HG02943 (cell line): ENCODE results near the gene HPN.

ENCODE experiments used
- ATAC-seq: cut with Tn5 transposase; IDR thresholded peaks from one replicate; pipeline ENCODE4 v1.9.1; 2021; ENCODE audit warnings: mild to moderate bottlenecking, low read depth, moderate library complexity; ENCODE audit not compliant: unreplicated experiment

Gene HPN

GRCh38 chr19:35077411-35078223, 36.1 kb downstream of the HPN start:
- ATAC-seq: no peak

DNA sequence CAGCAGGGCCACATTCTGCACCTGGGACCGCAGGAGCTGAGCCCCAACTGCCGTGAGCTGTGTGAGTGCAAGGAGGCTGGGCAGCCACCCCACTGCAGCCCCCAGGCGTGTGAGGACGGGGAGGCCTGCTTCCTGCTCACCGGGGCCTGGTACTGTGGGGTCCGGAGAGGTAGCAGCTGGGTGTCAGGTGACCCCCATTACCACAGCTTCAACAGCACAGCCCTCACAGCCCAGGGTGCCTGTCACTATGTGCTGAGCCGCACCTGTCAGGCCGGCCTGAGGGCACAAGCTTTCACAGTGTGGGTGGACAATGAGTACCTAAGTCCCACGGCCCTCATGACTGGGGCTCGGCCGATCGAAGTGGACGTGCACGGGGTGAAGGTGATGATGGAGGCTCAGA, 38.3 kb downstream of the HPN start:
- no peak for ATAC-seq

- ATAC-seq: no peak
These were observed 39.2 kb downstream of the HPN start for GRCh38 chr19:35080613-35081170.

DNA sequence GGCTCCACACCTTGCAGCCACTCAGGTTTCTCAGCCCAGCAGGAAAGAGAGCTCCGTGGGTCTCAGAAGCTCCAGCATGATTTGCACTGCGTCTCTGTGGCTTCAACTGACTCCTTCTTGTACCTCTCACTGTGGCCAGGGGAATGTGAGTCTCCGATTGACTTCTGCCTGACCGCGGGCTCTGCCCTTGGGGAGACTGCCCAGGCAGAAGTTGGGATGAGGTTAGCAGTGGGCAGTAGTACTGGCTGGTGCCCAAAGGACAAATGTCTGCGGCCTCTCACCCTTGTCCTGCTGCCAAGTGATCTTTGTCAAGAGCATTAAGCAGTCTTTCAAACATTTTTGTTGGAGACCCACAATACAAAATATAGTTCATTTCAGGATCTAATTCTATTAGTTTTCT, 39.7 kb downstream of the HPN start:
- ATAC-seq: no peak

- ATAC-seq: no peak
These were observed 42.4 kb downstream of the HPN start for GRCh38 chr19:35083691-35084508.

DNA sequence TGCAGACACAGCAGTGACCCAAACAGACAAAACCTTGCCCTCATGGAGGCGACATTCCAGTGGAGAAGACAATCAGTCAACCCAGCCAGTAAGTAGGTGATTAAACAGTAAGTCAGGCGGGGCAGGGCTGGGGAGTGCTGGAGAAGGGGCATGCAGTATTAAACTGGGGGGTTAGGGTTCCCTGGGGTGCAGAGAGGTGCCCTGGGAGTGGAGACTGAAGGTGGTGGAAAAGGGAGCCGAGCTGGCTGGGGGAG, 42.9 kb downstream of the HPN start:
- no peak for ATAC-seq

DNA sequence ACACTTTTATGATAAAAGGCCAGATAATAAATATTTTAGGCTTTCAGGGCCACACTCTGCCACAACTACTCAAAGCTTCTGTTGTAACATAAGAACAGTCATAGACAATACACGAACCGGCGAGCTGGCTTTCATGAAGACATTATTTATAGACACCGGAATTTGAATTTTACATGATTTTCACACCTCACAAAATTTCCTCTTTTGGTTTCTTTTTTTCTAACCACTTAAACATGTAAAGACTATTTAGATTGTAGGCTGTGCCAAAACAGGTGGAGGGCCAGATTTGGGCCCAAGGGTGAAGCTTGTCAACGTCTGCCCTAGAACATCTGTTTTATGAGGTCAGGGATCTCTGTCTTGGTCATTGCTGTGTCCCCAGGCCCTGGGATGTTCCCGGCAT, 44.4 kb downstream of the HPN start:
- ATAC-seq: no peak

- no peak for ATAC-seq
These were observed 44.9 kb downstream of the HPN start for GRCh38 chr19:35086455-35086854.

DNA sequence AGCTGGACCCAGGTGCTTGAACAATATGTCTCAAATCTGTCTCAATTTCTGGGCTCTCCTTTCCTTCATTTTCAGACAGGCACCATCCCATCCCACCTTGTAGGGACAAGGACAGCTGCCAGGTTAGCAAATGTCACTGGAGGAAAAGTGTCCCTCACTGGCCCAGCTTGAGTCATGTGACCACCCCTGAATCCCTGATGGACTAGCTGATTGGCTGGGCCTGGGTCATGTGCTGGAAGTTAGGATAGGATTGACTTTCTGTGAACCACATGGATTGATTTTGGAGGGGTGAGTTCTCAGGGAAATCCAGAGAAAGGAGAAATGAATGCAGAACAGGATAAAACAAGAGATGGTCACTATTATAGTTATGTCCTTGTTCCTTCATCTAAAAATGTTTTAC, 45.9 kb downstream of the HPN start:
- no peak for ATAC-seq

DNA sequence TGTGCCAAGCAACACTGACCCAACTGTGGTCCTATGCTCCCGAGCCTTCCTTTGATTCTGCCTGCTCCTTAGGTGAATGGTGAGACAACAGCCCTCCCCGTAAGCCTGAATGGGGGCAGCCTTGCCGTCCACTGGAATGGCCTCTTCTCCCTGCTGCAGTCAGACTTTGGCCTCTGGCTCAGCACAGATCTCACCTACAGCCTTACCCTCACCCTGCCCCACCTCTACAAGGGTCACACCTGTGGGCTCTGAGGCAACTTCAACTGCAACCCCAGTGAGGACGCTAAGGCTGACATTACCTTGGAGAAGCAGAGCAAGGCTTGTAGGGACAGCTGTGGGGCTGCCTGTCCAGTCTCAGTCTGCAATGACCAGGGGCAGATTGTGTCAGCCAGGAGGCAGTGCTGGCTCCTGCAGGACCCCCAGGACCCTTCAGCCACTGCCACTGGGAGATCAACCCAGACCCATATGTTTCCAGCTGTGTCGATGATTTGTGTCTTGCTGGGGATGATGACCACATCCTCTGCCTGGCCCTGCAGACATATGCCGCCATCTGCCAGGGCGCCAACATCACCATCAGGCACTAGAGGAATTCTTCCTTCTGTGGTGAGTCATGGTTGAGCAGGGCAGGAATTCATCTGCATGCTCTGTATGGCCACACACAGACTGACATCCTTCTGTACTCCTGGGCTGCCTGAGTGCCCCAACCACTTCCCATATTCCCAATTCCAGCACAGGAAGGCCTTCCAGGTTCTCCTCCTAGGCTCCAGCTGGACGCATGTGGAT, 46.8 kb downstream of the HPN start:
- ATAC-seq: no peak

GRCh38 chr19:35089554-35089953, 48.0 kb downstream of the HPN start:
- no peak for ATAC-seq

- ATAC-seq: no peak
These were observed 48.6 kb downstream of the HPN start for GRCh38 chr19:35090160-35090505.

DNA sequence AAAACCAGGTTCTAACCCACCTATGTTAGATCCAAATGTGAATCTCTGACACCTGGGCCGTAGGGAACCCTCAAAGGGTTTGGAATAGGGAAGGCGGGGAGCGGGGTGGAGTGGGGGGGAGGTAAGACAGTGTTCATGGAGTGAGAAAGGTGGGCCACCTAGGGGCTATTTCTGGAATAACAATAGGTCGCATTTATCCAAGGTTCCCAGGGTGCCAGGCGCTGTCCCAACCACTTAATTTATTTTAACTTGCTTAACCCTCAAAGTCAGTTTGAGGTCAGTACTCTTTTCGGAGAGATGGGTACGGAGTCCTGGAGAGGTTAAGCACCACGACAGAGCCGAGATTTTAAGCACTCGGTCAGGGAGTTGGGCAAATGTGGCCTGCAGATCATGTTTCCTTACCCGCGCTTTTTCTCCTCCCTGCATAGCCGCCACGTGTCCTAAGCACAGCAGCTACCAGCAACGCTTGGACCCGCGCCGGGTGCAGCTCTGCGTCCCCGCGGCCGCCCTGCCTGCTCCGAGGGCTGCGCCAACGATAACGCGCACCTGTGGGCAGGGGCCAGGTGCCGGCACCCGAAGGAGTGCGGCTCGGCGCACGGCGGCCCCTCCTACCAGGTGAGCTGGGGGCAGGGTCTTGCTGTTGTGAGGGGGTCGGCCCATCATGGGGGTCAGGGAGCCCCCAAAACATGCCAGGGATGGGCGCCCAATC, 49.1 kb downstream of the HPN start:
- ATAC-seq: no peak

GRCh38 chr19:35093430-35093829, 51.9 kb downstream of the HPN start:
- no peak for ATAC-seq

DNA sequence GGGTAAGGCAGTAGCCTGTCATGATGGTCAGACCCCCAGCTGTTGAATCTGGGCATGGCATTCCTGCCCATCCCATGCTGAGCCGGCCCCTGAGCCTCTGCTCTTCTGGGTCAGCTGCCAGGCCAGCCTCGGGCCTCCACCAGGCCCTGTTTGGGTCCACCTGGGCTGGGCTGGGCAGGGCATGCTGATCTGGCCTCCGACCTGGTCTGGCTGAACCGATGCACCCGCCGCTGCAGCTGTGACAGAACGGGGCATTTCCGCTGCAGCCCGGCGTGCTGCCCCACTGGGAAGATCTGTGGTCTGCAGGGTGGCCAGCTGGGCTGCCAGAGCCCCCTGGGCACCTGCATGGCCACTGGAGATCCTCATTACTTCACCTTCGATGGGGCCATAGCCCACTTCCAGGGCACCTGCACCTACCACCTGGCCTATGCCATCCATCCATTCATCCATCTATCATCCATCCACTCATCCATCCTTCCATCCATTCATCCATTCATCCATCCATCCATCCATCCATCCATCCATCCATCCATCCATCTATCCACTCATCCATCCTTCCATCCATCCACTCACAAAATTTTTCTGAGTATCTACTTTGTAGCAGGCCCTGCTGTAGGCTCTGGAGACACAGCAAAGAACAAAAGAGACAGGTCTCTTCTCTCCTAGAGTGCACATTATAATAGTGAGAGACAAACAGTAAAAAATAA, 52.6 kb downstream of the HPN start:
- ATAC-seq: no peak

DNA sequence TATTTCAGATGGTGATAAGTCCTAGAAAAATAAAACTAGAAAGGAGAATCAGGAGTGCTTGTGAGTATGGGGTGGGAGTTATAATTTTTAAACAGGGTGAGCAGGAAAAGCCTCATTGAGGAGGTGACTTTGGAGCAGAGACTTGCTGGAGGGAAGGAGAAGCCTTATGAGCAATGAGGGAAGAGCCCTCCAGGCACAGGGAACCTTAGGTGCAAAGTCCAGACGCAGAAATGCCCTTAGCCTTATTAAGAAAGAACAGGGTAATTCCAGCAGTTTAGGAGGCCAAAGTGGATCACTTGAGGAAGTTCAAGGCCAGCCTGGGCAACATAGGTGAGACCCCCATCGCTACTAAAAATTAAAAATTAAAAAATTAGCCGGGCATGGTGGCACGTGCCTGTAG, 53.1 kb downstream of the HPN start:
- ATAC-seq: no peak

GRCh38 chr19:35095667-35096368, 54.3 kb downstream of the HPN start:
- no peak for ATAC-seq

DNA sequence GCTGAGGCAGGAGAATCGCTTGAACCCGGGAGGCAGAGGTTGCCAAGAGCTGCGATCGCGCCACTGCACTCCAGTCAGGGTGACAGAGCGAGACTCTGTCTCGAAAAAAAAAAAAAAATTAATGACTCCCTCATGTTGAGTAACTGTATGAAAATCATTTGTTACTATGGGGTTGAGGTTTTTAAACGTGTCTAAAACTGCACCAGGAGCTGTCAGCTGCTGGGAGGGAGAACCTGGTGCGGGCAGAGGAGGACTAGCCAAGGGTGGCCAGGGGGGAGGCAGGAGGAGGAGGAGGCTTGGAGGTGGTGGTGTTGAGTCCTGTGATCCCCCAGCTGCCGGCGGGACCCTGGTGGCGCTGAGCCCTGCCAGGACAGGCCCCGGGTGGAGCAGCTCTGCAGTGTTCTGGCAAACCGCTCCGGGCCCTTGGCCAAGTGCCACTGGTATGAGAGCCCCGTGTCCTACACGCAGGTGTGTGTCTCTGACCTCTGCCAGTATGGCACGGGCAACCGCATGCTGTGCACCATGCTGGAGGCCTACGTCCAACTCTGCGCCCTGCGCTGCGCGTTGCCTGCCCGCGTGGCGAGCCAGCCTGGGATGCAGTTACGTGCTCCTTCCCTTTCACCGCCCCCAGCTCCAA, 57.0 kb downstream of the HPN start:
- ATAC-seq: no peak
